Mesendoderm (in vitro differentiated cells): ENCODE data around the gene IQCH.

Source experiments
- DNase-seq: peaks from one replicate; pipeline ENCODE4 v3.0.0; 2013
- H2AK5ac ChIP-seq: 2 replicates; pipeline ENCODE4 v1.6.1; 2013; ENCODE audit warnings: low read length, inconsistent platforms
- H2BK120ac ChIP-seq: 2 replicates; pipeline ENCODE4 v1.6.1; 2013; ENCODE audit warnings: low read depth, mild to moderate bottlenecking, low read length, moderate library complexity, mixed read lengths
- H2BK15ac ChIP-seq: replicated peaks from 2 replicates; pipeline ENCODE4 v1.6.1; 2013; ENCODE audit warnings: low read depth, mild to moderate bottlenecking, moderate library complexity
- H2BK5ac ChIP-seq: 2 replicates; pipeline ENCODE4 v1.6.1; 2013; ENCODE audit warnings: low read length, inconsistent platforms
- H3K18ac ChIP-seq: 2 replicates; pipeline ENCODE4 v1.6.1; 2013; ENCODE audit warnings: mild to moderate bottlenecking, low read length, mixed read lengths
- H3K23ac ChIP-seq: one replicate; pipeline ENCODE4 v1.6.1; 2013; ENCODE audit warnings: low read length
- H3K27ac ChIP-seq: 2 replicates; pipeline ENCODE4 v1.5.1; 2013; ENCODE audit warnings: low read depth, mild to moderate bottlenecking, inconsistent platforms, low read length, moderate library complexity
- H3K27me3 ChIP-seq: 2 replicates; pipeline ENCODE4 v1.6.1; 2013; ENCODE audit warnings: low read length, control low read depth, mild to moderate bottlenecking, inconsistent platforms; ENCODE audit not compliant: insufficient read depth, poor library complexity
- H3K36me3 ChIP-seq: 2 replicates; pipeline ENCODE4 v1.6.1; 2013; ENCODE audit warnings: low read length, inconsistent platforms; ENCODE audit not compliant: control insufficient read depth, insufficient read depth
- H3K4ac ChIP-seq: one replicate; pipeline ENCODE4 v1.6.1; 2013; ENCODE audit warnings: low read depth, mild to moderate bottlenecking, low read length, moderate library complexity
- H3K4me1 ChIP-seq: 2 replicates; pipeline ENCODE4 v1.6.1; 2013; ENCODE audit warnings: low read depth, low read length, inconsistent platforms; ENCODE audit not compliant: control insufficient read depth
- H3K4me2 ChIP-seq: 2 replicates; pipeline ENCODE4 v1.6.1; 2013; ENCODE audit warnings: low read length
- H3K4me3 ChIP-seq: 2 replicates; pipeline ENCODE4 v1.5.1; 2013; ENCODE audit warnings: mild to moderate bottlenecking, low read length
- H3K56ac ChIP-seq: one replicate; pipeline ENCODE4 v1.6.1; 2013; ENCODE audit warnings: low read length
- H3K79me1 ChIP-seq: 2 replicates; pipeline ENCODE4 v1.6.1; 2013; ENCODE audit warnings: low read length, inconsistent platforms
- H3K79me2 ChIP-seq: 2 replicates; pipeline ENCODE4 v1.6.1; 2013; ENCODE audit warnings: mild to moderate bottlenecking, low read length; ENCODE audit not compliant: control insufficient read depth, insufficient read depth
- H3K9ac ChIP-seq: 2 replicates; pipeline ENCODE4 v1.6.1; 2013; ENCODE audit warnings: low read length, inconsistent platforms
- H4K5ac ChIP-seq: one replicate; pipeline ENCODE4 v1.6.1; 2013; ENCODE audit warnings: low read length
- H4K8ac ChIP-seq: one replicate; pipeline ENCODE4 v1.6.1; 2013; ENCODE audit warnings: low read depth, mild to moderate bottlenecking, control low read depth, low read length, moderate library complexity
- WGBS: extraction: QIAGEN DNeasy Blood & Tissue Kit; methylation state at CpG from one replicate; pipeline ENCODE4 v1.1.7; 2013; ENCODE audit warnings: low lambda C conversion rate, missing lambda C conversion rate; ENCODE audit not compliant: insufficient coverage; ENCODE audit errors: extremely low coverage; 5-methylcytosine and 5-hydroxymethylcytosine counted together

IQCH gene

DNA sequence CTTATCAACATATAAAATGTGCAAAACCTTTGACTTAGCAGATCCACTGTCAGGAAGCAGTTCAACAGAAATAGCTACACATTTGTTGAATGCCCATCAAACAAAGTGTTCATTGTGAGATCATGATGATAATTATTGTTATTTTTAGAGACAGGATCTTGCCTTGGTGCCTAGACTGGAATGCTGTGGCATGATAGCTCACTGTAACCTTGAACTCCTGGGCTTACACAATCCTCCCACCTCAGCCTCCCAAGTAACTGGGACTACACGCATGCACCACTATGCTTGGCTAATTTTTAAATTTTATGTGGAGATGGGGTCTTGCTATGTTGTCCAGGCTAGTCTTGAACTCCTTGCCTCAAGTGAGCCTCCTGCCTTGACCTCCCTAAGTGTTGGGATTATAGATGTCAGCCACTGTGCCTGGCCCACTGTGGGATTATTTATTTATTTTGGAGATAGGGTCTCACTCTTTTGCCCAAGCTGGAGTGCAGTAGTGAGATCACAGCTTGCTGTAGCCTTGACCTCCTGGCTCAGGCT lies 296.7 kb downstream of the IQCH start:
- H3K9ac ChIP-seq = no peak overlapping the region
- H3K4ac ChIP-seq = no peak overlapping the region
- H3K4me1 ChIP-seq = peaks cover 3% of the 10 kb centered on the region
- no peak overlapping the region for H2BK15ac ChIP-seq
- no peaks in the 10 kb centered on the region for H3K79me2 ChIP-seq
- no peaks in the 10 kb centered on the region for H3K27me3 ChIP-seq
- H3K56ac ChIP-seq = no peak overlapping the region
- no peak overlapping the region for H3K27ac ChIP-seq
- H4K5ac ChIP-seq = no peak overlapping the region
- no peaks in the 10 kb centered on the region for H3K36me3 ChIP-seq
- no peak overlapping the region for H3K4me2 ChIP-seq
- no peak overlapping the region for H3K4me3 ChIP-seq
- no peak overlapping the region for H3K23ac ChIP-seq
- no peaks in the 10 kb centered on the region for H3K79me1 ChIP-seq
- no peak overlapping the region for H4K8ac ChIP-seq
- H3K18ac ChIP-seq = no peak overlapping the region
- no peak overlapping the region for H2AK5ac ChIP-seq
- no CpG with 5 or more reads among the region's 1 CpG for WGBS
- H2BK5ac ChIP-seq = no peak overlapping the region
- no peak overlapping the region for H2BK120ac ChIP-seq
- no peak for DNase-seq
